OCI-LY1 (cell line): Measurements from ENCODE around the gene ENPP7.

Source experiments
- CTCF ChIP-seq: fragments of 200-600 bp; sonication (generic), shearing (Covaris generic); IDR thresholded peaks from 2 replicates; pipeline ENCODE4 v1.5.1; 2017; ENCODE audit warnings: mild to moderate bottlenecking, antibody characterized with exemption, low read length, moderate library complexity, mixed read lengths
- EZH2 ChIP-seq: fragments of 200-600 bp; sonication (generic), shearing (Covaris generic); IDR thresholded peaks from 2 replicates; pipeline ENCODE4 v1.8.0; 2017; ENCODE audit warnings: borderline replicate concordance, mixed run types, mild to moderate bottlenecking, antibody characterized with exemption, low read length, moderate library complexity, mixed read lengths

GRCh38 chr17:79730437-79730768, 340 bp upstream of the ENPP7 start:
- no peak for TF ChIP-seq CTCF
- no peak for TF ChIP-seq EZH2
